ENCODE results near the gene NKIRAS1. TPM values are rescaled to one million over a fixed set of nuclear protein-coding genes. Genes with fewer than 3 reads are reported as not detected.

NKIRAS1 gene
- 14.0 and 16.7 TPM in 2 replicates for total RNA-seq

DNA sequence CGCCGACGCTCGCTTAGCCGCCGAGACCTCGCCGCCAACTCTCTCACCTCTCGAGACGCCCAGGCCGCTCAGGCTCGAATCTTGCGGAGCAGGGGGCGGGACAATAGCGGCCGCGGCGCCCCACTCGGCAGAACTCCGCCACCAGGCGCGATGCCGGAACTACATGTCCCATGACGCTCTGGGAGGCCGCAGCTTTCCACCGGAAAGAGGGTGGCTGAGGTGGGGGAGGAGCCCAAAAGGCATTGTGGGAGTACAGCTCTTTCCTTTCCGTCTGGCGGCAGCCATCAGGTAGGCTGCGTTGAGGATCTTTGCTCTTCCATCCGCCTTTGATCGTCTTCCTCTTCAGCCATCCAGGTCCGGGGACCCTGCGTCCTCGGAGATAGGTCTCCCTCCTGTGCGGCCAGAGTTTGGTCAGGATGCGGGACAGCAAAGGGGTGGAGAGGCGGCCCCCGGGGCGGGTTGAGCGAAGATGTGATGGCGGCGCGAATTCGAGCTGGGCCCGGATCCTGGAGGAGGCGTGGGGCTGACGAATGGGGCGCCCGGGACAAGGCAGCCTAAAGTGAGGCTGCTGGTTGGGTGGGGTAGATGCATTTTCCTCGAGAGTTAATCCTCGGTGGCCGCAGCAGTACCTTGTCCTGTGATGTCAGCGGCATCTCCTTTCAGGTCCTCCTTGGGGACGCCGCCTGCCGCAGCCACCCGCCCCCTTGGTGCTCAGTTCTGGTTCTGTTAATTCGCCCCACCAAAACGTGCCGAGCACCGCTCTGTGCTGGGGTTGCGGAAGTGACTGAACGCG is at the start of gene NKIRAS1, which contains the start of gene RPL15:
NKIRAS1 (minus strand) TSS at position 105 of the 793 bp plus-strand sequence. CDS start 6,086 bp downstream, outside the sequence.
RPL15 (plus strand) TSS at position 247 of the 793 bp plus-strand sequence. CDS start 728 bp downstream, outside the sequence.

DNA sequence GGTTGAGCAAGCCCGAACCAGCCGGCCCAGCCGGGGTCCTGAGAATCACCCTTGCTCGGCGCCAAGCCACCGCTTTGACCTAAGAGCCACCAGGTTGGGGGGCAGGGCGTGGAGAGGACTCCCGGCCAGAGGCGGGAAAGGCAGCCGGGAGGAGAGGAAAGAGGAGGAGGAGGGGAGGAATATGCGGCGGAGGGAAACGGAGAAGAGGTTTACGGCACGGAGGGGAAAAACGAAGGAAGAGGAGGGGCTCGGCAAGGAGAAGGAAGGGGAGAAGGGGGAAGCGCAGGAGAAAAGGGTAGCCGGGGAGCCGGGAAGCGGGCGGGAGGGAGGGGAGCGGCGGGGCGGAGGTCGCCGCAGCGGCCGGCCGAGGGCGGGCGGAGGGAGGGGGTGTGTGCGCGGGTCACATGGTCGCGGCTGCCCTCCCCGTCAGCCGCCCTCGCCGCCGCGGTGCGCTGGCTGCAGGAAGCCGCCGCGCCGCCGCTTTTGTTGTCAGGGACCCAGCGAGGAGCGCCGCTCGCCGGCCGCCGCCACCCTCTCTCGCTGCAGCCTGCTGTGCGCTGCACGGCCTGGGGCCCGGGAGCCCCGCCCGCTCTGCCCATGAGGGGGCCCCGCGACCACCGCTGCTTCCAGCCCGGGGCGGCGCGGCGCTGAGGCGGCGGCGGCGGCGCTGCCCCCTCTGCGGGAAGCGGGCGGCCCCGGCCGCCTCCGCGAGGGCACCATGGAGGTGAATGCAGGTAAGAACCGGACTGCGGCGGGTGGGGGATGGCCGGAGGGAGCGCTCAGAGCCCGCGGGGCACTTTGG is 28.3 kb upstream of the NKIRAS1 start, which contains the start of gene NR1D2:
NR1D2 (plus strand) TSS at position 426 of the 802 bp plus-strand sequence; CDS start at position 719, 293 bp downstream.

Other genes with a start within 250 kb of the NKIRAS1 start
- gene UBE2E1, start 111.0 kb downstream of the NKIRAS1 start, total RNA-seq = 100 and 108 TPM in 2 replicates
- gene RPL15, start 142 bp upstream of the NKIRAS1 start, total RNA-seq = 1,837 and 3,012 TPM in 2 replicates
- gene NR1D2, start 28.3 kb upstream of the NKIRAS1 start, total RNA-seq = 32.5 and 42.7 TPM in 2 replicates